Activated CD8-positive, alpha-beta memory T cell treated with anti-CD3 and anti-CD28 coated beads for 48 hours (primary cell): ENCODE data around the gene CDH4.
"Not testable (repeated sequence)": the region's sequence is repeated elsewhere in the genome, so short reads cannot be mapped to it uniquely, and the experiment has no call there.

Source experiments
- DNase-seq, 3 experiments: peaks; one replicate each; pipeline ENCODE4 v3.0.0-alpha.2; 2020; ENCODE audit warnings: low read depth in 2 of 3, low spot score in 2 of 3

The CDH4 gene

GRCh38 chr20:61413752-61414151 lies 161.7 kb downstream of the CDH4 start:
- no peak for DNase-seq

DNA sequence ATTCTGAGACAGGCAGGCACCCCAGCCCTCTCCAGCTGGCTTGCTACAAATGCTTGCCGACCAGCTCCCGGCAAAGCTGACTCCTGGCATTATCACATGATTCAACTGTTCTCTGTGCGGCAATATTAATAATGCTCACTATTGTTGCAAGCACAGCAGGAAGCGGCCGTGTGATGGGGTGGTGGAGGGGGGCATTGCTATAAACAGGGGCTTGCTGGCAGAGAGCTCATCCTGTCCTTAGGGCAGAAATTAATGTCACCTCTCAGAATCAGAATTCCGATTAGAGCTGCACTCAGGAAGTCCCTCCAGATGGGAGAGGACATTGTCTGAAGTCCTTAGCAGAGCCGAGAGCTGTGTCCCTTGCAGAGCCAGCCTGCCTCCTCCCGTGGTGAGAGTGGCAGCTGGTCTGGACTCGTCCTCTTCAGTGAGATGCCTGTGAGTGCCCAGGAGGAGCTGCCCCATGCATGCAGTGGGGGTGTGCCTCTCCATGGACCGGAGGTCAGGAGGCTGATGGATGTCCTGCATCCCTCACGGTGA lies 162.5 kb downstream of the CDH4 start:
- DNase-seq: no peak

GRCh38 chr20:61416546-61416945 lies 164.5 kb downstream of the CDH4 start:
- DNase-seq: no peak

- DNase-seq: no peak
Measured at GRCh38 chr20:61417221-61417941, 165.3 kb downstream of the CDH4 start.

DNA sequence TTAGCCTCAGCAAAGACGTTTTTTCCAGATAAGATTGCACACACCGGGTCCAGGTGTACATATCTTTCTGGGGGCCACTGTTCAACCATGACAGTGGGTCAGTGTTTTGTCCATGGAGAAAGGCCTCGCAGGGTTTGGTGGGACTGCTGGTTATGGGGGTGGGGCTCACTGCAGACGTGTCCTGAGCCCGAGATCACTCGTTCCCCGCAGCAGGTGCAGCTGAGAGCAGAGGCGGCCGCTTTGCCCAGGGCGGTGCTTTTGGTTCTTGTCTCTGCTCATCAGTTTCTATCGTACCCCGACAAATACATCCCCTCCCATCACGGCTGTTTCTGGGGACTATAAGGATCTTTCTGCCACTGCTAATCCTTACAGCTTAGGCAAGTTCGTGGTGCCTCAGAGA lies 166.9 kb downstream of the CDH4 start:
- DNase-seq: no peak

DNA sequence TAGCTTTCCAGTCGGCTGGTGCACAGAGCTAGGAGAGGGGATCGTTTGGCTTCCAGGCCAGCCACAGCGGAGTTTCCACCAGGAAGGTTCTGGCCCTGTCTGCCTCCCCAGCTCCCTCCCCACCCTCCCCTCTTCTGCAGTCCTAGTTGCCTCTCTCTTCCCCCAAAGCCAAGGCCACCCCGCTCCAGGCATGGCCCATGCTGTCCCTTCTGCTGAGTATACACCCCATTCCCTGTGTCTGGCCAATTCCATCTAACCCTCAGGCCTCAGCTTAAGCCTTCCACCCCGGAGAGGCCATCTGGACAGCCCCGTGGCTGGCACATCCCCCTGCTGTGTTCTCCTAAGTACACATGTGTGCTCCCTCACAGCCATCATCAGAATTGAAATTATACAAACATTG lies 167.4 kb downstream of the CDH4 start:
- DNase-seq: no peak

DNA sequence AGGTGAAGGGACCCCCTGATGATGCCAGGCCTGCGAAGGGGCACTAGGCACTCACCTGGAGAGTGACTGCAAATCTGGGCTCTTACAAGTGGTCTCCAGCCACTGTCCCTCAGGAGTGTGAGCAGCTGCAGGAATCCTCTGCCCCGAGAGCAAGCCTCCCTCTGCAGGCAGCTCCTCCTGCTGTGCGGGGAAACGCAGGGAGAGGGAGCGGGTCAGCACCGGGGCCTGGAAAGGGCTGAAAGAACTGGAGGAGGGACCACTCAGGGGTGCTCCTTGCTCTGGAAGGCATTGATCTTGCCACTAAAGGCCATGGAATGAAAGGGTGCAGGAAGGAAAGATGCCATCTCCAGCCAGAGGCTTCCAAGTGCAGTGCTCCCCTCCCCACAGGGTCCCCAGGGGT lies 168.0 kb downstream of the CDH4 start:
- DNase-seq: no peak

DNA sequence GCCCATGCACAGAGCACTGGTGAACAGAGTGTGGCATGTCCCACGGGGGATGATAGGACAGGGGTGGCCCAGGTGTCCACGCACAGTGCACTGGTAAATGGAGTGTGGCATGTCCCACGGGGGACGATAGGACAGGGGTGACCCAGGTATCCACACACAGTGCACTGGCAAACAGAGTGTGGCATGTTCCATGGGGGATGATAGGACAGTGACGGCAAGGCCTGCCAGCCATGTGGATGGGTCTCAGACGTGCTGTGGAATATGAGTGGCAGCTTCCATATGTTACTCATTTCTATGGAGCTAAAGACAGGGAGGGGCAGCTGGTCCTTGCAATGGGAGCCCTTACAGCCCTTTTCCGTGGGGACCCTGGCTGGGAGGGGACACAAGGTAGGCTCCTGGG lies 168.7 kb downstream of the CDH4 start:
- no peak for DNase-seq

DNA sequence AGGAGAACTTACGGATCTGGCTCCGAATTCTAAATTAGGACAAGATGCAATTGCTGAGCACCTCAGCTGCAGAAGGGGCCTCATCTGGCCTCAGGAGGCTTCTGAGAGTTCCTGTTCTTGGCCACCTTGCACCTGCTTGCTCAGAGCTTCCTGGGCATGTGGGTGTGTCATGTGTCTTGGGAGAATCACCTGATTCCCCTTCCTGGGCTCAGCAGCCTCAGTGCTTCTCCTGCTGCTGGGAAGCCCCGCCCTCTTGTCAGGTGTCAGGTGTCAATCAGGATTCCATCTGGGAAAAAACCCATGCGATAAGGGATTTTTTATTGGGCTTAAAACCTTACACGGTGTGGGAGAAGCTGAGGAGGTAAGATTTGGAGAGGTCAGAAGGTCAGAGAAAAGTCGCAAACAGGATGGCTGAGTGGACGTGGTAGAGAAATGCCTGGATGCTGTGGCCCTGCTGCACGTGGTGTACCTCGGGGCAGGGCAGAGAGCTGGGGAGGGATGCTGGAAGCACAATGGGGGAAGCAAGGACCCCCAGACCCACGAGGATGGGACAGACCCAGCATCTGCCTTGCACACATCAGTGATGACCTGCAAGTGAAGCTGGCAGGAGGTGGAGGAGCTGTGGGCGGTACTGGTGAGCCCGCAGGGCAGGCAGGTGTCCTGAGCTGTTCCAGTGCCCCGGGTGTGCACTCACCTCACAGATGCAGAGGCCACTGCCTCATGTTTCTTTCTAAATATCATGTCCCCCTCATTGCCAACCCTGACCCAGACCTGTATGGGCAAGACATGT lies 170.8 kb downstream of the CDH4 start:
- DNase-seq: no peak

DNA sequence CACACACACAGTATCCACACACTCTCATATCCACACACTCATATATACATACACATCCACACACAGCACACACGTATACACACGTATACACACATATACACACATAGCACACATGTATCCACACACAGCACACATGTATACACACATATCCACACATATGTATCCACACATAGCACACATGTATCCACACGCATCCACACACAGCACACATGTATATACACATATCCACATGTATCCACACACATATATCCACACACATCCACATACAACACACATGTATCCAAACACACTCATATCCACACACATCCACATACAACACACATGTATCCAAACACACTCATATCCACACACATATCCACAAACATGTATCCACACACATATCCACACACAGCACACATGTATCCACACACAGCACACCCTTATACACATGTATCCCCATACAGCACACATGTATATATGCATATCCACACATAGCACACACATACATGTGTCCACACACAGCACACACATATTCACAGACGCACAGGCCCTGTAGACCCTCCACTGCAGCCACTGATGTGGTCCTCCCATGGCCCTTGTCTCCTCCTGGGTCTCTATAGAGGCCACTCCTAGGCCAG lies 172.1 kb downstream of the CDH4 start:
- no peak for DNase-seq

DNA sequence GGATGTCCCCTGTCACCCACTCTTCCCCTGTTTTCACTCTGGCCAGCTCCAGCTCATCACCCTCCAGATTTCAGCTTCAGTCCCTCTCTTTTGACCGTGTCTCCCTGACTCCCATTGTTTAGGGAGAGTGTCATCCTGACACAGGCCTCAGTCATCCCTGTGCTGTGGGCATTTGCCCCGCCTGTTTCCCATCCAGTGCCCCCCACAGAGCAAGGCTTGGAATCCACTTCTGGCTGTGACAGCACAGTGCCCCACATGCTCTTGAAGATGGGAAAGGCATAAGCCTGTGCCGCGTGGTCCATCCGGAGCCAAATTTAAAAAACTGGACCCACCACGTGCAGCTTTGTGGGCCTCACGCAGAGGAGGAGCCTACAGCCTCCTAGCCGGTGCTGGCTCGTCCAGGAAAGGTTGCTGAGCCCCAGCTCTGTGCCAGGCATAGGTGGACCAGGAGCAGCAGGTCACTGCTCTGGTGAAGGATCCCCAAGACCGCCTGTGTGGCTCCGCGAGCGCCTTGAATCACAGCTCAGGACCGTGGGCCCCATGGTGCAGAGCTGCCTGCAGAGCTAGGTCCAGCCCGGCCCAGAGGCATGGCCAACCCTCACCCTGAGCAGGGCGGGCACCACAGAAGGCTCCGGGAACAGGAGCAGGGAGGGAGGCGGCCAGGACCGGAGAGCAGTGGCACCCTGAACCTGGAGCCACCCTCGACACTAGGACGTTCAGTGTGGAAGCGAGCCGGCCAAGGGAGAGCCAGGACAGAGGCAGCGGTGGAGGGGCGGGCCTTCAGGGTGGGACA lies 172.8 kb downstream of the CDH4 start:
- DNase-seq: no peak

- not testable (repeated sequence) for DNase-seq
Measured at GRCh38 chr20:61425541-61425991, 173.5 kb downstream of the CDH4 start.

- no peak for DNase-seq
Measured at GRCh38 chr20:61426352-61426751, 174.3 kb downstream of the CDH4 start.

- no peak for DNase-seq
Measured at GRCh38 chr20:61429458-61430227, 177.6 kb downstream of the CDH4 start.

DNA sequence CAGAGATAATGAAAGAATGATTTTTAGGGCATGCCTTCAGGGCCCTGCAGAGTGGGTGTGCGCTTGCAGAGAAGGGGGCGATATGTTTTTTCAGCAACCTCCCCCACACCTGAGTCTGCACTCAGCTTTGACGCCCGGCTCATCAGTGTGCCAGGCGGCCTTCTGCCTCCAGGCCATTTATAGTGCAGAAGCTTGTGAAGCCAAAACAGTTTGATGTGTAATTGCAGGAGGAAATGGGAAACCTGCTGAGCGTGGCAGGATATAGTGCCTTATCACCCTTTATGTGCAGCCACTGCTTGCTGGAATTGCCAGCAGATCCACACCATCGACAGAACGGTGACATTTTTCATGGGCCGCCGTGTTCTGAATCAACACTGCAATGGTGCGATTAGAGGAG lies 178.2 kb downstream of the CDH4 start:
- no peak for DNase-seq

GRCh38 chr20:61433176-61433575 lies 181.1 kb downstream of the CDH4 start:
- no peak for DNase-seq

GRCh38 chr20:61433816-61434215 lies 181.8 kb downstream of the CDH4 start:
- no peak for DNase-seq

GRCh38 chr20:61434341-61434781 lies 182.3 kb downstream of the CDH4 start:
- DNase-seq: no peak

DNA sequence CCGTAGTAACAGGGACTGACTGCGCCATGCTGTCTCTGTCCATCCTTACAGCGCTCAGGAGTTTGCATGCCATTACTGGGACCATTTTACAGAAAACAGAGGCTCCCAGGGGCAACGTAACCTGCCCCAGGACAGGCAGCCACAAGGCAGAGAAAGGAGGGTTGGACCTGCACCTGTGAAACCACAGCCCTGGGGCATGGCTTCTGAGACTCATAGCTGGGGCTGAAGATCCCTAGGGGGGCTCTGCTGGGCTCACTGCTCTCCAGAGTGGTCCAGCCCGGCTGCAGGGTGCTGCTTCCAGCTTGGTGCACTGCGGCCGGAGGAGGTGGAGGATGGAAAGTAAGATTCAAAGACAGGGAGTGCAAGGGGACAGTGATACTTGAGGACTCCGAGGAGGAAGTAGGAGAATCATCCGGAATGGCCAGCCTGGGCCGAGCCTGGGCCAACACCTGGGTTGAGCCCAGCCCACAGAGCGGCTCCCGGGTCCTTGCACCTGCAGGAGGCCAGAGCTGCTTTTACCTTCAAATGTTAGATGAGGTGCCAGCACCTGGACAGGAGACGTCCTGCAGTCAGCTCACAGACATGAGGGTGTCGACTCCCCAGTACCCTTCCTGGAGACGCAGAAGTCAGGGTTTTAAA lies 183.2 kb downstream of the CDH4 start:
- DNase-seq: no peak

- DNase-seq: no peak
Measured at GRCh38 chr20:61435823-61436220, 183.8 kb downstream of the CDH4 start.
